ENCODE results near the gene MYO9B.

- TF ChIP-seq CTCF (IDR thresholded peaks at IDR 0.05 in 2 of 3, conservative IDR thresholded peaks at IDR 0.05 in 1 of 3; ENCODE audit: insufficient read depth in 2 of 3, low read depth in 1 of 3, low read length in 3 of 3) = no peak
- no peak for TF ChIP-seq SRSF3 (IDR thresholded peaks at IDR 0.05; ENCODE audit: insufficient read depth, low read length)
- TF ChIP-seq ZKSCAN8 (CRISPR knock-in tag; IDR thresholded peaks at IDR 0.05) = no peak
Measured at GRCh38 chr19:17081672-17082630, 6.4 kb downstream of the MYO9B start.
